GM21825 (cell line): ENCODE measurements around the gene CDYL2.

Source experiments
- ATAC-seq: cut with Tn5 transposase; IDR thresholded peaks from one replicate; pipeline ENCODE4 v1.9.1; 2021; ENCODE audit warnings: mild to moderate bottlenecking, moderate library complexity; ENCODE audit not compliant: unreplicated experiment

The CDYL2 gene

GRCh38 chr16:80602894-80603293 is 201.5 kb downstream of the CDYL2 start:
- ATAC-seq: no peak

GRCh38 chr16:80601182-80601581 is 203.2 kb downstream of the CDYL2 start:
- no peak for ATAC-seq

GRCh38 chr16:80599466-80599865 is 204.9 kb downstream of the CDYL2 start:
- no peak for ATAC-seq

- ATAC-seq: no peak
These were observed 207.7 kb downstream of the CDYL2 start for GRCh38 chr16:80596507-80597207.

- ATAC-seq: no peak
These were observed 209.6 kb downstream of the CDYL2 start for GRCh38 chr16:80594756-80595155.

GRCh38 chr16:80592273-80592672 is 212.1 kb downstream of the CDYL2 start:
- ATAC-seq: no peak

GRCh38 chr16:80591071-80591915 is 213.1 kb downstream of the CDYL2 start:
- no peak for ATAC-seq

- ATAC-seq: no peak
These were observed 217.3 kb downstream of the CDYL2 start for GRCh38 chr16:80587071-80587470.

GRCh38 chr16:80586476-80586875 is 217.9 kb downstream of the CDYL2 start:
- no peak for ATAC-seq

- peak; percentile 46 for ATAC-seq
These were observed 218.6 kb downstream of the CDYL2 start for GRCh38 chr16:80585764-80586163.

- no peak for ATAC-seq
These were observed 220.9 kb downstream of the CDYL2 start for GRCh38 chr16:80583466-80583865.

GRCh38 chr16:80580109-80580832 is 224.1 kb downstream of the CDYL2 start:
- ATAC-seq: peak; percentile 91

- ATAC-seq: no peak
These were observed 226.7 kb downstream of the CDYL2 start for GRCh38 chr16:80577485-80578280.

GRCh38 chr16:80576343-80576912 is 228.0 kb downstream of the CDYL2 start:
- no peak for ATAC-seq

GRCh38 chr16:80573700-80574120 is 230.7 kb downstream of the CDYL2 start:
- no peak for ATAC-seq

GRCh38 chr16:80570106-80570478 is 234.3 kb downstream of the CDYL2 start:
- ATAC-seq: no peak

GRCh38 chr16:80569440-80570105 is 234.8 kb downstream of the CDYL2 start:
- no peak for ATAC-seq

- no peak for ATAC-seq
These were observed 240.0 kb downstream of the CDYL2 start for GRCh38 chr16:80564394-80564793.

GRCh38 chr16:80563066-80563465 is 241.3 kb downstream of the CDYL2 start:
- no peak for ATAC-seq

GRCh38 chr16:80559369-80559768 is 245.0 kb downstream of the CDYL2 start:
- ATAC-seq: no peak
